ENCODE data around the gene AASDHPPT.

GRCh38 chr11:106087815-106088435, 10.5 kb downstream of the AASDHPPT start:
- TF ChIP-seq CTCF (IDR thresholded peaks at IDR 0.05) (peak; percentile 92; the same call in 1 of the 2 replicates), POLR2AphosphoS5 (IDR thresholded peaks at IDR 0.05; ENCODE audit: low read depth, low read length) (no peak), REST (IDR thresholded peaks at IDR 0.05; ENCODE audit: insufficient read depth in 1 of 2, low read depth in 2 of 2, low read length in 1 of 2) (no peak), SIN3A (IDR thresholded peaks at IDR 0.05; ENCODE audit: borderline replicate concordance, insufficient read depth, low read depth, low read length) (no peak)

All from Panc1 (cell line).